Measurements from ENCODE around the gene KCNIP3.

The KCNIP3 gene

GRCh38 chr2:95275151-95275515 is 22.0 kb upstream of the KCNIP3 start:
- DNase-seq, result no peak

GRCh38 chr2:95275601-95276243 is 21.4 kb upstream of the KCNIP3 start:
- no peak for DNase-seq

GRCh38 chr2:95276244-95276887 is 20.8 kb upstream of the KCNIP3 start:
- no peak for DNase-seq

- DNase-seq, result no peak
Observed at GRCh38 chr2:95276888-95277245, 20.3 kb upstream of the KCNIP3 start.

- DNase-seq, result no peak
Observed at GRCh38 chr2:95277246-95277906, 19.8 kb upstream of the KCNIP3 start.

GRCh38 chr2:95278051-95278471 is 19.1 kb upstream of the KCNIP3 start:
- no peak for DNase-seq

GRCh38 chr2:95278637-95279225 is 18.4 kb upstream of the KCNIP3 start:
- DNase-seq, result no peak

- DNase-seq, result no peak
Observed at GRCh38 chr2:95279435-95280035, 17.6 kb upstream of the KCNIP3 start.

GRCh38 chr2:95281071-95281470 is 16.1 kb upstream of the KCNIP3 start:
- no peak for DNase-seq

GRCh38 chr2:95281786-95282185 is 15.4 kb upstream of the KCNIP3 start:
- DNase-seq, result no peak

GRCh38 chr2:95282458-95282857 is 14.7 kb upstream of the KCNIP3 start:
- DNase-seq, result no peak

GRCh38 chr2:95283562-95283961 is 13.6 kb upstream of the KCNIP3 start:
- no peak for DNase-seq

GRCh38 chr2:95284886-95285541 is 12.1 kb upstream of the KCNIP3 start:
- no peak for DNase-seq

GRCh38 chr2:95285542-95285932 is 11.6 kb upstream of the KCNIP3 start:
- no peak for DNase-seq

- DNase-seq, result no peak
Observed at GRCh38 chr2:95287336-95287735, 9.8 kb upstream of the KCNIP3 start.

GRCh38 chr2:95287806-95288205 is 9.3 kb upstream of the KCNIP3 start:
- DNase-seq, result no peak

GRCh38 chr2:95289253-95289652 is 7.9 kb upstream of the KCNIP3 start:
- DNase-seq, result no peak

GRCh38 chr2:95291222-95291621 is 5.9 kb upstream of the KCNIP3 start:
- DNase-seq, result no peak

GRCh38 chr2:95292623-95293260 is 4.4 kb upstream of the KCNIP3 start:
- no peak for DNase-seq

GRCh38 chr2:95294579-95295250 is 2.4 kb upstream of the KCNIP3 start:
- DNase-seq, result no peak

- DNase-seq, result no peak
Observed at GRCh38 chr2:95295376-95295775, 1.8 kb upstream of the KCNIP3 start.

- DNase-seq, result peak; percentile 93
Observed at GRCh38 chr2:95296011-95296410, 1.1 kb upstream of the KCNIP3 start.

Measured in DMS79 treated with DMSO at 0.1 percent for 48 hours (cell line).